Vagina (tissue), 2 donors: ENCODE data around the gene MAF.

Experiments used
- CTCF ChIP-seq, 3 experiments: fragments of 450-650 bp in 2 of 3; fragments of 200-600 bp in 1 of 3; sonication (generic) in 1 of 3; IDR thresholded peaks; one replicate each; pipeline ENCODE4 v1.5.1; 2017 to 2019; ENCODE audit warnings: antibody characterized with exemption in 3 of 3, mild to moderate bottlenecking in 2 of 3, moderate library complexity in 2 of 3
- POLR2A ChIP-seq, 2 donors: fragments of 450-650 bp; IDR thresholded peaks; one replicate each; pipeline ENCODE4 v1.6.1; 2017; ENCODE audit warnings: antibody characterized with exemption in 2 of 2, mild to moderate bottlenecking in 2 of 2, moderate library complexity in 2 of 2
- POLR2AphosphoS5 ChIP-seq, 2 donors: sonication (generic); formaldehyde crosslinking; IDR thresholded peaks; one replicate each; pipeline ENCODE4 v1.9.0; 2017; ENCODE audit warnings: antibody characterized with exemption in 2 of 2, mild to moderate bottlenecking in 2 of 2, low read depth in 1 of 2; ENCODE audit not compliant: insufficient read depth in 1 of 2

- TF ChIP-seq POLR2AphosphoS5 (IDR thresholded peaks at IDR 0.05; ENCODE audit: insufficient read depth in 1 of 2, low read depth in 1 of 2) (no peak), CTCF (IDR thresholded peaks at IDR 0.05) (no peak), POLR2A (IDR thresholded peaks at IDR 0.05) (no peak)
These were observed 23.9 kb downstream of the MAF start for GRCh38 chr16:79576602-79577001.
